HuH-7.5 (cell line): ENCODE measurements around the gene THADA.

Experiments used
- DNase-seq: peaks from one replicate; pipeline ENCODE4 v3.0.0; 2011; ENCODE audit warnings: low spot score

Gene THADA

DNA sequence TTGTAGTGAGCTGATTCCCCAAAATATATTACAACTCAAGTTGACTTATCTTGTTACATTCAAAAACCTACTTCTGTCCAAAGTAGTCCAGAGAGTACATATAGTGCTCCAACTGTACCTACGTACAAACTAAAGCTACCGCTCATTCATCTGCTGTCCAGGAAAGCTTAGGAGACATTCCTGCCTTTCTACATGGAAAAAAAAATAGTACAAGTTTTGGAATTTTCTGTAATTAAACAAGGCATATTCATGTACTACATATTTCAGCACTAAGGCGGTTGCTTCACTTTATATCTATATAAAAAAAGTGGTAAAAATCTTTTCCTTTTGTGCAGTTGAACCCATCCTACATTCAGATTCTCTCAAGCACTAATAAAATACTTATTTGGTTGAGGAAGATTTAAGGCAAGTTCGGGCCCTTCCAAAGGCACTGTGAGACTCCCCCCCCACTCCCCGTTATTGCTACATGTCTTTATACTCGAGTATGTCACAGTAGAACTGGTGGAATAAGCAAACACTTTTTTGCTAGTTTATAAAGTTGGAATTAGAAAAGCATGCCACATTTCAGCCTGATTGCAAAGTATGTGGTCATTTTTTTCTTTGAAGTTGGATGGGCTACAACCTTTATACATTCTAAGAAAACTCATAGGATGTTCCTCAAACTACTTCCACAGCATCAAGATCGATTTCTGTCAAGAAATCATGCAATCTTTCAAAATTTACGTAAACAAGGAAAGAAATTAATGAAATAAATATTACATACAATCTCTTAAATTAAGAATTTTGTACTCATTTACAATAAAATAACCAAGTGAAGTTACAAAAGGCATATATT lies 373.1 kb downstream of the THADA start:
- no peak for DNase-seq

- DNase-seq = peak; percentile 78
Observed at GRCh38 chr2:43221763-43222474, 373.9 kb downstream of the THADA start.

DNA sequence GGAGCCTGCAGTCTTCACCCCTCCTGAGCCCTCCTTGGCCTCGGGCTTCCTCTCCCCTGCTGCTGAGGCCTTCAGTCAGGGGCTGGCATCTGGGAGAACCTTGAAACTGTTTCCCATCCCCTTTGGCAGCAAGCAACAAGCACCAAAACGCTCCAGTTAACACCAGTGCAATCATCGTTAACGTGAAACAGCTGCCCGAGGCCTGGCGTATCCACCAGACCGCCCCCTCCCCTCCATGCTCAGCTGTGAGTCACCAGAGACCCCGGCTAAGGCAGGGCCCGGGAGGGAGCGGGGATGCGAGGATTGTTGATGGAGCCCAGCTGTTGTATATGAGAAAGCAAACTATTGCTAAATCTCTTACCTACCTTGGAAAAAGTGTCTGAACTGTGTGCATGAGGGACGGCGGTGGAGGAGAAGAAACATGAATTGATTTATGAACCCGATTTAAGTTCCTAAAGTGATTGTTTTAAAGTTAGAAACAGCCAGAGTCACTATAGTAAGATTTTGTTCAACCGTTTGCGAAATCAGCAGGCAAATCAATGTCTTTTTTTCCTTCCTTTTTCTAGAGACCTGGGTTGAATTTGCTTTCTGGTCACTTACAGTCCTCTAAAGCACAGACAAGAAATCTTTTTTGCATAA lies 374.6 kb downstream of the THADA start:
- no peak for DNase-seq

DNA sequence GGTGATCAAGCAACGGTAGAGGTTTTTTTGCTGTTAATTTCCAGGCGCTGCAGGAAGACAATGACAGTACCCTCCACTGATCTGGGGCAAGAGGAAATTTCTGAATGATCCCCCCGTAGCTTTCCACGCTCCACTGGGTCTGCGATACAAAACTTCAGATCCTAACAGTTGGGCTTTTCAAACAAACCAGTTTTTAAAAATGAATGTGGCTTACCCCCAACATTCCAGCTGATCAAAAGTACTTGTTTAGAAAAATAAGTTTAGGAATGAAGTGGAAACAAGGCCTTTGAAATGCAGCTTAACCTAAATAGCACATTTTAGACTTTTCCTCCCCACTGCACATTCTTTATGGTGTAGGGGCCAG lies 375.1 kb downstream of the THADA start:
- no peak for DNase-seq

GRCh38 chr2:43220229-43220751 lies 375.5 kb downstream of the THADA start:
- no peak for DNase-seq

DNA sequence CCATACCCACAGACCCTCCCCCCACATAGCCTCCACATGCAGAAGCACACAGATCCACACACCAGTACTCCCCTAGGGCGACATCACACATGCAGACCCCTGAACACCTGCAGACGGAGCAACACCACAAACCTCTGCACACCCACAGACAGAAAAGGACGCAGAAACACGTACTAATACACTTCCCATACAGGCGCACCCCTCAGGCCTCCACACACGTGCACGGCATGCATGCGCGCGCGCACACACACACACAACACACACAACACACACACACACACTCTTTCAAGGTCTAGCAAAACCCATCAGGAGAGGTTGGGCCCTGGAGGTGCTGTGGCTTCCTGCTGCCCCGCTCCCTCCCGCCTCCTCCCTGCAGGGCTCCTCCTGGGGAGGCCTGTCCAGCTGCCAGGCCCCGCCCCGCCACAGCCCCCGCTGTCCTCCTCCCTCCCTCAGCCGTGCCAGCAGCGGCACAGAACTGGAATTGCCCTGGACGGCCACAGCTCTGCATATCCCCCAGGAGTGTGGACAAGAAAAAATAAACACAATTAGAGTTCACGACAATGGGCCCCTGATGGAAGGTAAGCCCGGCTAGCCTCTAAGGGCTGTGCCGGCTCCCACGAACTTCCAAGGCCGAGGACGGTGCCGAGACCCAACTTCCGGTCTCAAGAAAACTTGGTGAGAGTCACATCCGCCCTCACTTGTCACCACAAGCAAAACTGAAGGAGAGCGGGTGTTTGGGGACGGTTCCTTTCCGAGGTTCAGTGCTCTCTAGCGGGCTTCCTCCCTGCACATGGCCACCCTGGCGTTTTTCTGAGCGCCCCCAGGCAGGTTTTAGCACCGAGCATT lies 376.2 kb downstream of the THADA start:
- peak; percentile 65 for DNase-seq

- no peak for DNase-seq
Observed at GRCh38 chr2:43218702-43219382, 377.0 kb downstream of the THADA start.

DNA sequence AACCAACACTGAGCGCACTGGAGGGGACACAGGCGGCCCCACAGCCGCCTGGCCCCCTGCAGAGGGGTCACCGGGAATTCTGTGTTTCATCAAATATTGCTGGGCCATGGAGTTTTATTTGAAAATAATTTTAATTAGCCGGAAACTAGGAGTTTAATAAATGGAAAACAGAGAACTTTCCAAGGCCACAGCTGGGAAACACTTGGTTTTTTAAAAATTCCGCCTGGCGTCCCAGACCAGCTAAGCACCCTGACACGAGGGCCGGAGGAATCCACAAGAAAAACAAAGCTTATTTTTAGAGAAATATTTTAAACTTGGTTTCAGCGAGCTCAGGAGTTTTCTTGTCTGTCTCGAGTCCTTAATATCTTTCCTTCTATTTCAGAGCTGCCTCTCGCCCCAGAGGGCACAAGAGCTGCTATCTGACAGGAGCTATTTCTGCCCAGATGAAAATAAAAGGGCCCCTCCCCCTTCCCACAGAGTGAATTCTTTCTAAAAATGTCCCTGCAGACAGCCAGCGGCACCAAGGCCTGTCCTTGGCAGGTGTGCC lies 377.6 kb downstream of the THADA start:
- no peak for DNase-seq

- no peak for DNase-seq
Observed at GRCh38 chr2:43217228-43218154, 378.3 kb downstream of the THADA start.

DNA sequence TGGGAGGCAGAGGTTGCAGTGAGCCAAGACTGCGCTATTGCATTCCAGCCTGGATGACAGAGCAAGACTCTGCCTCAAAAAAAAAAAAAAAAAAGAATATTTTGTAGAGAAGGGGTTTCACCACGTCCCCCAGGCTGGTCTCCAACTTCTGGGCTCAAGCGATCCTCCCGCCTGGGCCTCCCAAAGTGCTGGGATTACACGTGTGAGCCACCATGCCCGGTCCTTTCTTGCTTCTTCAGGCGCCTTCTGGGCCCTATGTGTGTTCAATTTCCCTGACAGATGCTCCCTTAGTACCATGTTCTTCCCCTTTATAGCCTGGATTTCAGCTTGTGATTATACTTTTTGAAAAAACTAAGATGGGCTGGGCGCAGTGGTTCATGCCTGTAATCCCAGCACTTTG lies 379.2 kb downstream of the THADA start:
- no peak for DNase-seq

DNA sequence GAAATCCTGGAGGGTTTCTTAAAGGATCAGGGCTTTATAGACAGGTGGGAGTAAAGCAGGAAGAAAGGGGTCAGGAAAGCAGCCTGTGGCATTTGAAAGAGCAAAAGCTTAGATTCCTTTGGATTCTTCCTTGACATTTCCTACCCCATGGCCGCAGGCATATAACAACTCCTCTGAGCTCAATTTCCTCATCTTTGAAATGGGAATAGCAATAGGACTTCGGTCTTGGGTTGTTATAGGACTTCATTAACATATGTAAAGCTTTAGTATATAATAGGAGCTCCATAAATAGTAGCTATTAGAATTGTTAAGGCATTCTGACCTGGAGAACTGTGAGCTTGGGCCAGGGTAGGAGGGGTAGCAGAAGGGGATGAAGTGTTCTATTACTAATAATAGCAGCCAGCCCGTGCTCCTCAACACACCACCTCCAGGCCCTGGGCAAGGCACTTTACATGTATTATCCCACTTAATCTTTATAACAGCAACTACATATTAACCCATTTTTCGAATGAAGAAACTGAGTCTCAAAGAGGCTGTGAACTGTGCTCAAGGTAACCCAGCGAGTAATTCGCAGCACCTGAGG lies 380.1 kb downstream of the THADA start:
- no peak for DNase-seq

GRCh38 chr2:43214253-43214652 lies 381.6 kb downstream of the THADA start:
- no peak for DNase-seq

DNA sequence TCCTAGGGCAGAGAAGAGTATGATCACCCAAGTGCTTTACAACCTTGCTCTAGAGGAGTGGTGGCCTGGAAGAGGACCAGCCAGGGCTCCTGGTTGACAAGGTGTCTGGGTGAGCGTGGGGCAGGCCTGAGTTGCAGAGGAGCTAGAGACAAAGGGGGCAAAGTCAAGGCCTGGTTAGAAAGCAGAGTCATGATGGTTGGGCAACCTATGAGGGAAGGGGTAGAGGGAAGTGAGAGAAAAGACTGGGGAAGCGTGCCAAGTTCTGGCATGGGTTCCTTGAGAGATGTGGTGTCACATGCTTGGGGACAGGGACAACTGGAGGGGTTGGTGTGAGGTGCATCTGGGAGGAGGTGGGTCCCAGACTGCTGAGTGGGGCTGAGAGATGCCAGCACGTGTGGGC lies 382.9 kb downstream of the THADA start:
- DNase-seq = no peak

GRCh38 chr2:43212216-43212835 lies 383.5 kb downstream of the THADA start:
- DNase-seq = no peak

- no peak for DNase-seq
Observed at GRCh38 chr2:43210467-43211303, 385.2 kb downstream of the THADA start.

GRCh38 chr2:43210125-43210466 lies 385.7 kb downstream of the THADA start:
- no peak for DNase-seq

- DNase-seq = no peak
Observed at GRCh38 chr2:43209204-43209717, 386.6 kb downstream of the THADA start.
